ENCODE results near the gene UBE2E1. TPM values are rescaled to one million over a fixed set of nuclear protein-coding genes. Genes with fewer than 3 reads are reported as not detected.
"Not testable (repeated sequence)": the region's sequence is repeated elsewhere in the genome, so short reads cannot be mapped to it uniquely, and the experiment has no call there.

UBE2E1 gene
- total RNA-seq, 1 donor from 2014 or later: 106 TPM

DNA sequence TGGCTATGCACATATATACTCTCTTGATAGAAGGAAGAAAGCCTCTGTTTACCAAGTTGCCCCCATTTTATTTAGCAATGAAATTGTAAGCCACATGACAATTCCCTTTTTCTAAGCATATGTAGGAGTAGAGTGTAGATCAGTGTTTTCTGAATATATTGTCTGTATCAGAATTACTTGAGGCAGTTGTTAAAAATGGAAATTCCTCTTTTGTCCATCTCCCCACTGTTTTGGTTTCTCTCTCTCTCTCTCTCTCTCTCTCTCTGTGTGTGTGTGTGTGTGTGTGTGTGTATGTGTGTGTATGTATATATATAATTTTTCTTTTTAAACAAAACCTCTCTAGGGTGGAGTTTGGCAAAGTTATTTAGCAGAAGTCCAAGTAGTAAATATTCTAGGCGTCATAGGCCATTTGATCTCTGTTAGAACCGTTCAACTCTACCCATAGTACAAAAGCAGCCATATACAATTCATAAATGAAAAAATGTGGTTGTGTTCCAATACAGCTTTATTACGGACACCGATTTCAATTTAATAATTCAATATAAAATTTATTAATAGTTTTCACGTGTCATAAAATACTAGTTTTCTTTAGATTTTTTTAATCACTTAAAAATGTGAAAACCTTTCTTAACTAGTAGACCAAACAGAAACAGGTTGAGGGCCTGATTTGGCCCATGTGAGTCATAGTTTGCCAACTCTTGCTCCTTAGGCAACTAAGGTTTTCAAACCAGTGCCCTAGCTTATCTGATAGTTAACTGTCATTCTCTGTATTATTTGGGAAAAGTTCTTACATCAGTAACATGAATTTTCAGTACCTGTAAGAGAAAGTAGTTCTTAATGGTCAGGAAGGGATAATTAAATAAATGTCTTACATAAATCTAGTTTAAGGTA is 39.8 kb downstream of the UBE2E1 start:
- no peak for DNase-seq (ENCODE audit: low read depth in 2 of 2)

- DNase-seq (ENCODE audit: low read depth in 2 of 2): not testable (repeated sequence)
Observed at GRCh38 chr3:23849462-23849861, 43.7 kb downstream of the UBE2E1 start.

DNA sequence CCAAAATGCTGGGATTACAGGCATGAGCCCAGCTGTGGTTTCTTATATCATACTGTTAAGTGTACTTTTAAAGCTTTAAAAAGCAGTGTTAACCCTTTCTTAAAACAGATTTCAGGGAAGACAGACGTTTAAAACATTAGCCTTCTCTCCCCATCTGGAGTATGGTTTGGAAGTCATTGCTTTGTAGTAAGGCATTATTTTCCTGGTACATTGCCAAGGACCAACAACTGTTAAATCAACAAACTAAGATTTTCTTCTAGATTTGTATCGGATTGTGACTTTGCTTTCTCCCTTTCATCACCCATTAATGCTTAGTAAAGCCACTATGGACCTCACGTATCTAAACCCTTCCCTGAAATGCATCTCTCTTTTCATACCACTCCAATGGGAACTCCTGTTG is 50.5 kb downstream of the UBE2E1 start:
- peak in 1 of 2 donors; percentile 34 for DNase-seq (ENCODE audit: low read depth in 2 of 2)

- DNase-seq (ENCODE audit: low read depth in 2 of 2): peak in 1 of 2 donors; percentile 39
Observed at GRCh38 chr3:23859012-23859743, 53.4 kb downstream of the UBE2E1 start.

DNA sequence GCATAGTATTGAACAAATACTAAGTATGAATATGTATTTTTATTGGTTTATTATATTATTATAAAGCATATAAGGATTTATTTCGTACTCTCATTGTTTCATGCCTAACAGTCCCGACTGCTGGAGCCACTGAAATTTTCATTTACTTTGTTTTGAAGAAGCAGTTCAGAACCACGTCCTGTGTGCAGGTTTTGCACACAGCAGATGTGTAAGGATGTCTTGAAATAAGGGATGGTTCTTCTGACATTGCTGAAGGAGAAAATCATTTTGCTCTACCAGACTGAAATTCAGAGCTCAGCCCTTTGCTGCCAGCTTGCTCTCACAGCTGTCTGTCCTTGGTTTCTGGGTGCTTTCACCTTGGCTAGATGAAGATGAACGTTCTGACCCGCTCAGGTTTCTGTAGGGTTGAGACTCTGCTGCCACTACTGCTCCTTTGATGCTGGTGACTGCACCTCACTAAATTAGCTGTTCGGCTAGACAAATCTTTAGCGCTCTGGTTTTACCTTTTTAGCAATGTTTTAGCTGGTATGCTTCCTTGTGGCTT is 54.2 kb downstream of the UBE2E1 start:
- DNase-seq (ENCODE audit: low read depth in 2 of 2): no peak

DNA sequence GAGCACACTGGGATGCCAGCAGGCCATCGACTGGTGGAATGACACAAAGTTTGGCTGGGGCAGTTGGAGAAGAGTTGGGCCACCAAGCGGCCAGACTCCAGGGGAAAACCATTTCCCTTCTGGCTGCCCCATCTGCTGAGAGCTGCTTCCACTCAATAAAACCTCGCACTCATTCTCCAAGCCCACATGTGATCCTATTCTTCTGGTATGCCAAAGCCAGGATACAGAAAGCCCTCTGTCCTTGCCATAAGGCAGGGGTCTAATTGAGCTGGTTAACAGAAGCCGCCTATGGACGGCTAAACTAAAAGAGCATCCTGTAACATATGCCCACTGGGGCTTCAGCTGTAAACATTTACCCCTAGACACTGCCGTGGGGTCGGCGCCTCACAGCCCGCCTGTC is 55.9 kb downstream of the UBE2E1 start:
- no peak for DNase-seq (ENCODE audit: low read depth in 2 of 2)

DNA sequence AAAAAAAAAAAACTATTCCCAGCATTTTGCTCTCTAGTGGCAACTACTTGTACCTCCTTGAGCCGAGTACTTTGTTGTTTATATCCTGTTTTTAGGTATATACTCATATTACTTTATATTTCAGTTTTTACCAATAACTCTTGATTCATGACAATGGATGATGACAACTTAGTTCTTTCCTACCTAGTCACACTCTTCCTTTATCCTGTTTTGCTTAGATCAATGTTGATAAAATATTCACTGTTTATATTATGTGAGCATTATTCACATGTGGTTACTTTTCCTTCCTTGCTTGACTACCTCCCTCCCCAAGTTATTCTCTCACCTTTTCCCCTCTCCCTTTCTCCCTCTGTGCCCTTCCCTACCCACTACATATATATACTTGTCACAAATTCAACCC is 57.3 kb downstream of the UBE2E1 start:
- peak; percentile 58 to 88 for DNase-seq (ENCODE audit: low read depth in 2 of 2)

DNA sequence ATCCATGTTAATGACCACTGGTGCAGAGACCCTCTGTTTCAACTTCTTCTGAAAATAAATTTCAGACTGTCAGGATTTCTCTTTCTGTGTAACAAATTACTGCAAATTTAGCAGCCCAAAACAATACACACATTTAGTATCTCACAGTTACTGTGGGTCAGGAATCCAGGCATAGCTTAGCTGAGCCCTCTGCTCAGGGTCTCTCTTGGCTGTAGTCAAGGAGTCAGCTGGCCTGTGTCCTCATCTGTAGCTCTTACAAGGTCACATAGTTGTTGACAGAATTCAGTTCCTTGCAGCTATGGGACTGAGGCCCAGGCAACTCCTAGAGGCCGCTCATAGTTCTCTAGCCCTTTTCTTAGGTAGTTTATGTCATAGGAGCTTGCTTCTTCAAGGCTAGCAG is 59.2 kb downstream of the UBE2E1 start:
- DNase-seq (ENCODE audit: low read depth in 2 of 2): peak in 1 of 2 donors; percentile 27

DNA sequence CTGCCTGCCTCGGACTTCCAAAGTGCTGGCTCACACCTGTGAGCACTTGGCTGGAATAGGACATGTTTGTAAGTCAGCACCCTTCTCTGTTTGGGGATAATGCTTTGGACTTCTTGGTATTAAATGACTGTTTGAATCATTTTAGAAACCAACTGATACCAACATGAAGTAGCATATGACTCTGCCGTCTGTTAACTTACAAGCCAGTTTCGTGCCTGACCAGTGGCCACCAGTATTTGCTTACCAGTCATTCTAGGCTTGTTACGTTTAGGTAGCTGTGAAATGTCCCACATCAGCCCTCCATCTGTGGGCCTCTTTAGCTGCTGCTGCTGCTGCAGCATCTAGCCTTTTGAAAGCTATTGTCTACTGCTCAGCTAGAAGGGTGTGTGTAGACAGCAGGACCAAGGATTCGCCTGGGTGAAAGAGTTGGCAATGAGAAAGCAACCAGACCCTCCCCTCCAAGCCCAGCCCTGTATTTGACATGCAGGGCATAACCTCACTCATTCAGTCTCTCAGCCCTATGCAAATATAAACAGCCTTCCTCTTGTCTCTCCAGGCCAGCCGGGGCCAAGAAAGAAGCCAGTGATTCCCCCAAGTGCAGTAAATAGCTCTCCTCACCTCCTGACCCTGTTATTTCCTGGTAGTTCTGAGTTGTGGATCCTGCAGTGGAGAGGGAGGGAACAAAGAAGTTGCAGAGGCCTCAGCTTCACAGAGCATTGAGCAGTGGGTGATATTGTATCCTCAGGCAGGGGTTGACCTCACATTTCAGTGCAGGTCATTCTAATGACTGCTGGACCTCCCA is 60.0 kb downstream of the UBE2E1 start:
- peak in 1 of 2 donors; percentile 87 for DNase-seq (ENCODE audit: low read depth in 2 of 2)

DNA sequence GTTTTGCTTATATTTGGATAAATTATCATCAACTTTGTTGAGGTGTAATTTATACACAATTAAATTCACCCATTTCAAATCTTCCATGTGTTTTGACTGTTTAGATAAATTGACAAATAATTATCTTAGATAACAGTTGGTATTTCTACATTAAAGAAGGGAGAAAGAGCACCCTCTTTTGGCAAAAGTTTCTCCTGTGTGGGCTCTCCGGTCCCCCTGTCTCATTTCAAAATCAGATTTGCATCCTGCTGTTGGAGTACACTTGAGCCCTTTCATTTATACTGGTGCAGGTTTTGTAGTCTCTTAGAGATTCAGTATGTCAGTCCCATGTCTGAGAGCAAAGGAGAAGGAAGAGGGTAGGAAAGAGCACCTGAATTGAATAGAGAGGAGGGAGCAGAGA is 61.6 kb downstream of the UBE2E1 start:
- peak in 1 of 2 donors; percentile 24 for DNase-seq (ENCODE audit: low read depth in 2 of 2)

- no peak for DNase-seq (ENCODE audit: low read depth in 2 of 2)
Observed at GRCh38 chr3:23867838-23868237, 62.1 kb downstream of the UBE2E1 start.

DNA sequence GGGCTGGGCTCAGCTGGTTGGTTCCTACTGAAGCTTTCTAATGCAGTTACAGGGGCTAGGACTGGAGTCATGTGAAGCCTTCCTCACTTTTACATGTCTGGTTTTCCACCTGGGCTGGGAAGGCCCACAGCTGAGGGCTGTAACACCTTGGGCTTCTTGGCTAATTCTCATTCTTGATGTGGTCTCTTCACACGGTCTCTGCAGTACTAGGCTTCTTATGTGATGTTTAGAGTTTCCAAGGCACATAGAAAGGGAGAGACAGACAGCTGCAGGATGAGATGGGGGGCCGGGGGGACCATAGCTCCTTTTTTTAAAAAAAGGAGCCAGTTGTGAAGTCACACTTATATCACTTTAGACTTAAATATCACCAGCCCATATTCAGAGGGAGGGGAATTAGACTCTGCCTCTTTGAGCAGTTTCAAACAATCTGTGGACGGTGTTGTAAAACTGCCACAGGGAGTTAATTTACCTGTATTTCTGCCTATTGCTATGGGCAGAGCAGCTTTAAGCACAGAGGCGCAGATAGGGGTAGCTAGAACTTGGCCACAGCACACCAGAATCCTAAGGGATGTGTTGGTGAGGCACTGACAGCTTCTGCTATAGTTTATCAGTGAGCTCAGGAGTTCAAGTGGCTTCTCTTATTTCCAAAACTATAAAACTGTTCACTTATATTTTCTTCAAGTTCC is 64.4 kb downstream of the UBE2E1 start:
- DNase-seq (ENCODE audit: low read depth in 2 of 2): no peak

GRCh38 chr3:23870663-23871043 is 64.9 kb downstream of the UBE2E1 start:
- DNase-seq (ENCODE audit: low read depth in 2 of 2): not testable (repeated sequence)

- not testable (repeated sequence) for DNase-seq (ENCODE audit: low read depth in 2 of 2)
Observed at GRCh38 chr3:23871361-23871760, 65.6 kb downstream of the UBE2E1 start.

DNA sequence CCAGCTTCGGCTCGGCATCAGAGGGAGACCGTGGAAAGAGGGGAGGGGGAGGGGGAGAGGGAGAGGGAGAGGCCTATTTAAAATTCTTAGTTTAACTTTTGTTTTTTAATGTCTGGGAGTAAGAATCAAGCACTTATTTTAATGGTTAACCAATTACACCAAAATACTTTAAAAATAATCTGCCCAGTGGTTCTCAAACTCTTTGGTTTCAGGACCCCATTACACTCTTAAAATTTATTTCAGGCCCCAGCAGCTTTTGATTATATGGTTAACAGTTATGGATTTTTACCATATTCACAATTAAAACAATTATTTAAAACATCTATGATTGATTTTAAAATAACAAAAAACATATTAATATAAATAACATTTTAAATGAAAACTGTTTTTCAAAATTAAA is 66.6 kb downstream of the UBE2E1 start:
- DNase-seq (ENCODE audit: low read depth in 2 of 2): no peak

- DNase-seq (ENCODE audit: low read depth in 2 of 2): peak in 1 of 2 donors; percentile 43
Observed at GRCh38 chr3:23873941-23874340, 68.2 kb downstream of the UBE2E1 start.

DNA sequence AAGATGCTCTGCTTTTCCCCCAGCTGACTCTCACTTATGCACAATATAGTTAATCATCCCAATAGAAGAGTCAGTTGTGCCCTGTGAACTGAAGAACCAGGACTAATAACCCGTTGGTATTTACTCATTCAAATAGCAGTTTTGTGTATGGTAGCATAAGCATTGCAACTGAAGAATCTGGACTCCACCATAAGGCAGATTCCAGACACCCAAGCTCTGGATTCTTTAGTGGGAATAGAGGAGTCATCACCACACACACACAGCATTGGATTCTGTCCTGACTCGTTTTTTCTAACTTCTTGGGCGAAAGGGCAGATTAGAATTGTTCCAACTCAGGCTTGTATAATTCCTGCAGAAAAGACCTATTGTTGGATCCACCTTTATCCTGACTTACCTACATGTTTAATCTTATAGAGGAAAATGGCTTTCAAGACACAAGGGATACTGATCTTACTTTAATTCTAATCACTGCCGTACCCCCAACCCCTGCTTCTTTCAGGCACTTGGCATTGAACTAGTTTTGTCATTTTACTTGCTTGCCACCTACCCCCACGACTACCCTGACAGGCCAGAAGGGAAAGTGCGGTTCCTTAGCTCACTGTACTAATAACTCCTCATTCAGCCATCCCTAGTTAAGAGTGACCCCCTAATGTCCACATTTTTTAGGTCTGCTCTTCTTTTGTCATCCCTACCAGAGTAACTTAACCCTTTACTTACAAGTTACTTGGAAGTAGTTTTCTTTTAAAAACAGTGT is 68.8 kb downstream of the UBE2E1 start:
- no peak for DNase-seq (ENCODE audit: low read depth in 2 of 2)

DNA sequence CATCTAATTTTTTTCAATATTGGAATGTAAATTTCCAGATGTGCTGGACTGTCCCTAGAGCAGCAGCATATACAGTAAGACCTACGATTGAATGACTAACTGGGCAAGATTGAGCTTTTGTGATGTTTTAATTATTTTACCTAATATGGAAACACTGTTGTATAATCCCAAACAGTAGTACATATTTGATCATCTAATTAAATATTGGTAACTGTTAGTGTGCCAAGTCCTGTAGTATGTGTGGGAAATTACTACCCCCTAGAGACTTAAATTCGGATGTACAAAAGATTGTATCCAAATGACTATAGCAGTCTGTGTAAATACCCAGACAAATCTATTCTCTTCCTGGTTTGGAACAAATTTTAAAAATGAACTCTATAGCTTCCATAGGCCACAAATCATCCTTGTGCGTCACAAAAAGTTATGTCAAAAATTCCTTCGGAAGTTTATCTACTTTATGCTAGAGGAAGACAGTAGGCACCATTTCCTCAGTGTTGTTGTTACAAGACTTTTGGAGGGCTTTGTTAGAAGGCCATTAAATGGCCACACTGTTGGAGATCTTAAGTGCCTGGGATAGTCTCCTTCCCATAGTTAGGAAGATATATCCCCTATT is 69.5 kb downstream of the UBE2E1 start:
- DNase-seq (ENCODE audit: low read depth in 2 of 2): no peak

DNA sequence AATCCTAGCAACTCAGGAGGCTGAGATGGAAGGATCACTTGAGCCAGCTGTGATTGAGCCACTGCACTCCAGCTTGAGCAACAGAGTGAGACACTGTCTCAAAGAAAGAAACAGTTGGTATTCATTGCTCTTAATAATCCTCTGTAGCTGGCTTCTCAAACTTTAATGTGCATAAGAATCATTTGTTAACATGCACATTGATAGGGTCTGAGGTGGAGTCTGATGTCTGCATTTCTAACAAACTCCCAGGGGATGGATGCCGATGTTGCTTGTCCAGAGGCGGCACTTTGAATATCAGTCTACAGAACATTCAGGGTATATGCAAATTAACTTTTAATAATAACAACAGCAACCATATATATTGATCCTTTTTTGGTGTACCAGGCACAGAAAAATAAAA is 71.2 kb downstream of the UBE2E1 start:
- no peak for DNase-seq (ENCODE audit: low read depth in 2 of 2)
